GM04504 (cell line): ENCODE measurements around the gene BCL2A1.
A peak's percentile ranks its signal among the peaks of the same experiment; 100 is the strongest.
"Not testable (repeated sequence)": the region's sequence is repeated elsewhere in the genome, so short reads cannot be mapped to it uniquely, and the experiment has no call there.

Source experiments
- DNase-seq: peaks from one replicate; pipeline ENCODE4 v3.0.0-alpha.2; 2012; ENCODE audit warnings: low read depth

Gene BCL2A1

DNA sequence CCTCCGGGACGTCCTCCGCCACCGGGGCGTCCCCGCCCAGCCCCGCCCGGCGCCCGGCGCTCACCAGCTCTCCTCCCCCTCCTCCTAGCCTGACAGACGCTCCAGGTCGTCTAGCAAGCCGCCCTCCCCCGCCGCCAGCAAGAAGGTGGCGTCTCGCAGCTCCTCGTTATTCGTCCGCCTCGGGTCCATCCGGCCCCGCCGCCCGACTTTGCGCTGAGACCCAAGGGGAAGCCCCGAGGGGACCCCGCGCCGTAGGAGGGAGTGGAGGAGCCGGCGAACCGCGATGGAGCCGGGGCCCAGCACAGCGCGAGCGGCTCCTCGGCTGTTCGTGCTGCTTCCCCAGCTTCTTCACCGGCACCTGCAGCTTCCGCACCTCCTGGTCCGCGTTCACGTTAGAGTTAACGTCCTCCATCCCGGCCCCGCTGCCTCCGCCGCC is 47.9 kb downstream of the BCL2A1 start:
- DNase-seq: peak; percentile 14

- DNase-seq: no peak
Observed at GRCh38 chr15:79922512-79923078, 48.4 kb downstream of the BCL2A1 start.

DNA sequence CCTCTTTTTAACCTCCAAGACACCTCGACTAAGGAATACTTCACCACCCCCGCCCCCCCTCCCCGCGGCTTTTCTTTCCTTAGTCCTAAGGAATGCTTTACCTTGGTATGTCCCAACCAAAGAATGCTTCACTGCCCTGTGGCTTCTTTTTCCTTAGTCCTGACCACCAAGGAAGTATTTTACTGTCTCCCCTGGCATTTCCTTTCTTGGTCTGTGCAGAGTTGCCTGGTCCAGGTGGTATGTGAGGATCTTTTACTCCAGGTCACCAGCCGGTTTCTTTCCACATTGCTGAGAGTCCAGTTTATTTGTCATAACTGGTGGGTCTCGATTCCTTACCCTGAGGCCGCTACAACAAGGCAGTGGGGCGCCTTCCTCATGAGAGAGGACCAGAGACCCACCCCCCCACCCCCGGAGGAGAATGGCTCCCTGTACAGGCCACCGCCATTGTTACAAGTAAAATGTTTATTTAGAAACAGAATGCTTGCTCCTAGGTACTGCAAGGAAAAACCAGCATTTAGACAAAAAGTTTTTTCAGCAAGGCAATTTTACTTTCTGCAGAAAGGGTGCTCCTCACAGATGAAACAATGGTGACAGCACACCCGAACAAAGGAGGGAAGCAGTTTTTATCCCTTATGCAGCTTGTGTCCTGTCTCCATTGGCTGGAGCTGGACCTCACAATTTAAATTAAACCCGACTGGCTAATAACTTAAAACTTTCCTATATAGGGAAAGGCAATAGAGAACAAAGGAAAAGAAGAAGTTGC is 51.1 kb downstream of the BCL2A1 start:
- DNase-seq: no peak

GRCh38 chr15:79919090-79919748 is 51.8 kb downstream of the BCL2A1 start:
- no peak for DNase-seq

DNA sequence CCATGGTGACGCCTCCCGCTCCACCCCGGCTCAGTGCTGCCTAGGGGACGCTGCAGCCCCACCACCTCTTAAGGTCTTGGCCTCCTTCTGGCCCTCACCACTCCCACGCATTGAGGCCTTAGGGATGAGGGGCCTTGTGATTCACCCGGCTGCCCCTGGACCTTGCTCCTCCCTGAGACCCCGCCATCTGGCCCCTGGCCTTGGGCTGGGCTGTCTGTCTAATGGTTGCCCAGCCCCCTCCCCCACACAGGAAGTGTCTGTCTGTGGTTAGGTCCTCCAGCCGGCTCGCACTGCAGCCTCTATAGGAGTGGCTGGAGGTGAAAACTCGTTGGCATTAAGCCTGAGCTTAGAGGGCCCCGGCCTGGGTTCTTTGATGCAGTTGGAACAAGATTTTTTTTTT is 52.7 kb downstream of the BCL2A1 start:
- no peak for DNase-seq

- no peak for DNase-seq
Observed at GRCh38 chr15:79916502-79917132, 54.4 kb downstream of the BCL2A1 start.

GRCh38 chr15:79915776-79916501 is 55.1 kb downstream of the BCL2A1 start:
- DNase-seq: not testable (repeated sequence)

GRCh38 chr15:79914728-79915127 is 56.3 kb downstream of the BCL2A1 start:
- DNase-seq: no peak
